ENCODE measurements around the gene SLC1A6.
"Not testable (repeated sequence)": the region's sequence is repeated elsewhere in the genome, so short reads cannot be mapped to it uniquely, and the experiment has no call there.

Gene SLC1A6

GRCh38 chr19:14979476-14980255 is at the start of gene SLC1A6:
SLC1A6 (minus strand) TSS chr19:14979864; CDS start chr19:14972910, 6,954 bp downstream.
- DNase-seq (ENCODE audit: low spot score) = no peak

- no peak for DNase-seq (ENCODE audit: low spot score)
Measured at GRCh38 chr19:15028490-15028889, 48.8 kb upstream of the SLC1A6 start.

GRCh38 chr19:15025217-15025616 is 45.6 kb upstream of the SLC1A6 start:
- DNase-seq (ENCODE audit: low spot score) = no peak

- no peak for DNase-seq (ENCODE audit: low spot score)
Measured at GRCh38 chr19:15022752-15023151, 43.1 kb upstream of the SLC1A6 start.

GRCh38 chr19:15021286-15022007 is 41.8 kb upstream of the SLC1A6 start:
- DNase-seq (ENCODE audit: low spot score) = no peak

GRCh38 chr19:15018836-15019235 is 39.2 kb upstream of the SLC1A6 start:
- not testable (repeated sequence) for DNase-seq (ENCODE audit: low spot score)

GRCh38 chr19:15015946-15016542 is 36.4 kb upstream of the SLC1A6 start:
- DNase-seq (ENCODE audit: low spot score) = no peak

- no peak for DNase-seq (ENCODE audit: low spot score)
Measured at GRCh38 chr19:15014579-15014978, 34.9 kb upstream of the SLC1A6 start.

- no peak for DNase-seq (ENCODE audit: low spot score)
Measured at GRCh38 chr19:15010501-15011300, 31.0 kb upstream of the SLC1A6 start.

GRCh38 chr19:15008308-15008707 is 28.6 kb upstream of the SLC1A6 start:
- no peak for DNase-seq (ENCODE audit: low spot score)

GRCh38 chr19:14997981-14998380 is 18.3 kb upstream of the SLC1A6 start:
- no peak for DNase-seq (ENCODE audit: low spot score)

GRCh38 chr19:14992780-14993179 is 13.1 kb upstream of the SLC1A6 start:
- DNase-seq (ENCODE audit: low spot score) = no peak

GRCh38 chr19:14985133-14985532 is 5.5 kb upstream of the SLC1A6 start:
- no peak for DNase-seq (ENCODE audit: low spot score)

GRCh38 chr19:14978161-14978776 is 1.4 kb downstream of the SLC1A6 start:
- DNase-seq (ENCODE audit: low spot score) = no peak

GRCh38 chr19:14977128-14977527 is 2.5 kb downstream of the SLC1A6 start:
- DNase-seq (ENCODE audit: low spot score) = no peak

GRCh38 chr19:14974488-14974887 is 5.2 kb downstream of the SLC1A6 start:
- no peak for DNase-seq (ENCODE audit: low spot score)

GRCh38 chr19:14972676-14973075 is 7.0 kb downstream of the SLC1A6 start:
- DNase-seq (ENCODE audit: low spot score) = no peak

- no peak for DNase-seq (ENCODE audit: low spot score)
Measured at GRCh38 chr19:14971474-14971873, 8.2 kb downstream of the SLC1A6 start.

GRCh38 chr19:14968247-14968646 is 11.4 kb downstream of the SLC1A6 start:
- DNase-seq (ENCODE audit: low spot score) = no peak

GRCh38 chr19:14961956-14962685 is 17.5 kb downstream of the SLC1A6 start:
- no peak for DNase-seq (ENCODE audit: low spot score)

- DNase-seq (ENCODE audit: low spot score) = no peak
Measured at GRCh38 chr19:14959263-14959662, 20.4 kb downstream of the SLC1A6 start.
